Stimulated activated CD4-positive, alpha-beta T cell treated with anti-CD3 and anti-CD28 coated beads, TNF-alpha, amount 100 ng/mL, for 4 hours (primary cell): ENCODE measurements around the gene PCYT1B.

ENCODE experiments used
- DNase-seq, 3 experiments: peaks; one replicate each; pipeline ENCODE4 v3.0.0-alpha.2; 2020; ENCODE audit warnings: low read depth in 3 of 3

The PCYT1B gene

GRCh38 chrX:24526616-24527015, 120.5 kb downstream of the PCYT1B start:
- no peak for DNase-seq

DNA sequence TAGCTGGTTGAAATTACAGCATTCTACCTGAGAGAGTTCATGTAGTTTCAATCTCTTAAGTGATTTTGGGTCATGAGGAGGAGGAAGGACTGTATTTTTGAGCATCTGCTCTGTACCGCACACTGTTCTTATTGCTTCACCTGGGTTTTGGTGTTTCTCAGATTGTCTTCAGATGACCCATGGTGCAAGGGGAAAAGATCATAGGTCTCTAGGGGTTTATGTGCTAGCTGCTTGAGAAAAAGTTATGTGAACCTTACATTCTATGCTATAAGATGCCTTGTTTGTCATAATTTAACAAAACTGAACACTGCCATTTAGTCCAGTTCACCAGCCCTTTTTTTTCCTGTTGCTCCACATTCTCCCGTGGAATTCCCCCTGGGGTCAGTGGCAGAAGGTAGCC, 121.7 kb downstream of the PCYT1B start:
- no peak for DNase-seq

GRCh38 chrX:24520472-24520871, 126.7 kb downstream of the PCYT1B start:
- no peak for DNase-seq

GRCh38 chrX:24515447-24515846, 131.7 kb downstream of the PCYT1B start:
- no peak for DNase-seq

DNA sequence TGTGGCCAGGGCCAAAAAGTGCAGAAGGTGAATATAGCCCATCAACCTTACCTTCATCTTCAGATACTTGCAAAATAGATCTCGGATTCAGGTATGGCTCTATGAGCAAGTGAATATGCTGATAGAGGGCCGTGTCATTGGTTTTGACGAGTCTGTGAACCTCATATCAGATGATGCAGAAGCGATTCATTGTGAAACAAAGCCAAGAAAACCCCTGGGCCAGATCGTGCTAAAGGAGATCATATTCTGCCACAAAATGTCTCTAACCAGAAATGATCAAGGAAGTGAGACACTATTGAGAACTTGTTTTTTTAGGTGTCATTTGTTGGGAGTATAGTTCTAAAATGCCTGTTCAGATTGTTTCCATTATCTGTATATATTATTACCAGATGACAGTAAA, 133.7 kb downstream of the PCYT1B start:
- DNase-seq: no peak

- DNase-seq: no peak
Observed at GRCh38 chrX:24508375-24508774, 138.8 kb downstream of the PCYT1B start.
